Upper lobe of left lung (tissue), 6 donors: ENCODE measurements around the gene MAB21L4. TPM values are rescaled to one million over a fixed set of nuclear protein-coding genes. Genes with fewer than 3 reads are reported as not detected.

ENCODE experiments used
- ATAC-seq, 2 donors: fragments of 200-7000 bp; cut with Tn5 transposase; one replicate each; pipeline ENCODE4 v1.9.1; 2022; ENCODE audit warnings: mild to moderate bottlenecking in 2 of 2, moderate library complexity in 2 of 2; ENCODE audit not compliant: low FRiP score in 2 of 2
- DNase-seq, 2 donors: peaks; one replicate each; pipeline ENCODE4 v3.0.0-alpha.2; 2019 to 2020
- H3K27ac ChIP-seq, 4 donors: fragments of 200-600 bp; sonication (generic); one replicate each; pipeline ENCODE4 v1.5.1; 2016 to 2019
- H3K27me3 ChIP-seq, 4 donors: fragments of 200-600 bp; sonication (generic); one replicate each; pipeline ENCODE4 v1.5.1; 2017 to 2019
- H3K36me3 ChIP-seq, 4 donors: fragments of 200-600 bp; sonication (generic); one replicate each; pipeline ENCODE4 v1.5.1; 2016 to 2019
- H3K4me1 ChIP-seq, 4 donors: fragments of 200-600 bp; sonication (generic); one replicate each; pipeline ENCODE4 v1.5.1; 2018 to 2019
- H3K4me3 ChIP-seq, 4 donors: fragments of 200-600 bp; sonication (generic); one replicate each; pipeline ENCODE4 v1.5.1; 2017 to 2019; ENCODE audit warnings: mild to moderate bottlenecking in 2 of 4, moderate library complexity in 1 of 4
- H3K9me3 ChIP-seq, 4 donors: fragments of 200-600 bp; sonication (generic); one replicate each; pipeline ENCODE4 v1.5.1; 2018 to 2019
- CTCF ChIP-seq, 6 experiments: fragments of 450-650 bp in 4 of 6; fragments of 200-600 bp in 2 of 6; sonication (generic) in 2 of 6; IDR thresholded peaks; one replicate each; pipeline ENCODE4 v1.5.1; 2016 to 2019; ENCODE audit warnings: antibody characterized with exemption in 6 of 6
- EP300 ChIP-seq, 4 donors: sonication (generic); formaldehyde crosslinking; IDR thresholded peaks; one replicate each; pipeline ENCODE4 v1.5.1; 2017; ENCODE audit warnings: antibody characterized with exemption in 4 of 4, control low read depth in 2 of 4
- POLR2A ChIP-seq, 4 donors: fragments of 450-650 bp; IDR thresholded peaks; one replicate each; pipeline ENCODE4 v1.5.1; 2016 to 2017; ENCODE audit warnings: antibody characterized with exemption in 4 of 4, mild to moderate bottlenecking in 2 of 4
- POLR2AphosphoS5 ChIP-seq, 2 donors: sonication (generic); formaldehyde crosslinking; IDR thresholded peaks; one replicate each; pipeline ENCODE4 v1.5.1; 2017; ENCODE audit warnings: antibody characterized with exemption in 2 of 2
- WGBS, 2 donors: methylation state at CpG; one replicate each; pipeline ENCODE4 v1.1.5; 2017 to 2018; 5-methylcytosine and 5-hydroxymethylcytosine counted together
- total RNA-seq, 6 donors: library from RNA; depleted of rRNA in 4 of 6; stranded (reverse); fragments of >200 nt in 4 of 6; gene quantifications; one replicate each; pipeline versions ENCODE4 v1.1.0 to v1.2.1, GENCODE V29; 2016 to 2021
- donor health status: DM: no; HTN: no; CAD: no; lungs with moderate emphysema.
- donor health status: DM: no; HTN: yes; CAD: no; lungs with severe emphysema.

MAB21L4 gene
- total RNA-seq, 6 donors from 2014 or later: 11.5 to 117 (median 29.0) TPM

GRCh38 chr2:240917684-240918257 lies 21.8 kb upstream of the MAB21L4 start:
- TF ChIP-seq POLR2AphosphoS5 (IDR thresholded peaks at IDR 0.05): no peak
- no peak for TF ChIP-seq POLR2A (IDR thresholded peaks at IDR 0.05)
- no peak for TF ChIP-seq EP300 (IDR thresholded peaks at IDR 0.05)
- no peak for TF ChIP-seq CTCF (IDR thresholded peaks at IDR 0.05)
- ATAC-seq (no peak), DNase-seq (peak; percentile 20 to 42)
- no peaks in the 10 kb centered on the region for H3K9me3 ChIP-seq
- H3K4me3 ChIP-seq: no peak overlapping the region
- no peaks in the 10 kb centered on the region for H3K36me3 ChIP-seq
- H3K27ac ChIP-seq: peak overlapping the region in 1 of 4 donors; percentile 49
- 84 to 97% methylated on average over 6 to 10 of the region's 10 CpGs for WGBS, 2 donors
- H3K27me3 ChIP-seq: peaks cover 0 to 5% (median 0%) of the 10 kb centered on the region in 4 donors
- peaks cover 21 to 33% (median 26%) of the 10 kb centered on the region in 4 donors for H3K4me1 ChIP-seq

GRCh38 chr2:240917009-240917683 lies 21.2 kb upstream of the MAB21L4 start:
- peaks cover 21 to 33% (median 26%) of the 10 kb centered on the region in 4 donors for H3K4me1 ChIP-seq
- H3K27me3 ChIP-seq: peaks cover 0 to 5% (median 0%) of the 10 kb centered on the region in 4 donors
- DNase-seq (peak in 1 of 2 donors; percentile 71), ATAC-seq (no peak)
- 89 to 94% methylated on average over 3 to 10 of the region's 20 CpGs for WGBS, 2 donors
- peak overlapping the region in 2 of 4 donors; percentile 37 to 49 for H3K27ac ChIP-seq
- TF ChIP-seq POLR2AphosphoS5 (IDR thresholded peaks at IDR 0.05) (no peak), POLR2A (IDR thresholded peaks at IDR 0.05) (no peak)
- no peak overlapping the region for H3K4me3 ChIP-seq
- H3K36me3 ChIP-seq: no peaks in the 10 kb centered on the region
- no peaks in the 10 kb centered on the region for H3K9me3 ChIP-seq

- no peak for TF ChIP-seq CTCF (IDR thresholded peaks at IDR 0.05)
- TF ChIP-seq POLR2AphosphoS5 (IDR thresholded peaks at IDR 0.05): peak; percentile 51 to 75
- peak in 1 of 4 donors; percentile 44 for TF ChIP-seq EP300 (IDR thresholded peaks at IDR 0.05)
- Histone ChIP-seq H3K36me3 (no peaks in the 10 kb centered on the region), H3K9me3 (no peaks in the 10 kb centered on the region), H3K4me3 (no peak overlapping the region), H3K27ac (peak overlapping the region in 2 of 4 donors; percentile 37 to 49), H3K4me1 (peaks cover 21 to 33% (median 26%) of the 10 kb centered on the region in 4 donors), H3K27me3 (peaks cover 0 to 5% (median 0%) of the 10 kb centered on the region in 4 donors)
- DNase-seq (peak; percentile 38 to 90), ATAC-seq (peak in 1 of 2 donors; percentile 63)
- 15 to 20% methylated on average over 15 to 19 of the region's 24 CpGs for WGBS, 2 donors
Measured at GRCh38 chr2:240916571-240917008, 20.6 kb upstream of the MAB21L4 start.

GRCh38 chr2:240915526-240916341 lies 19.8 kb upstream of the MAB21L4 start:
- Histone ChIP-seq H3K4me1 (peaks cover 21 to 33% (median 26%) of the 10 kb centered on the region in 4 donors), H3K36me3 (no peaks in the 10 kb centered on the region), H3K9me3 (no peaks in the 10 kb centered on the region), H3K4me3 (no peak overlapping the region), H3K27me3 (peaks cover 0 to 5% (median 0%) of the 10 kb centered on the region in 4 donors), H3K27ac (peak overlapping the region in 1 of 4 donors; percentile 65)
- DNase-seq (peak in 1 of 2 donors; percentile 79), ATAC-seq (no peak)
- TF ChIP-seq EP300 (IDR thresholded peaks at IDR 0.05) (no peak), CTCF (IDR thresholded peaks at IDR 0.05) (no peak), POLR2AphosphoS5 (IDR thresholded peaks at IDR 0.05) (no peak), POLR2A (IDR thresholded peaks at IDR 0.05) (no peak)
- WGBS, 2 donors: 36 to 60% methylated on average over 9 to 33 of the region's 34 CpGs
